Mammary epithelial cell (primary cell): ENCODE results near the gene GAB2.
"Not testable (repeated sequence)": the region's sequence is repeated elsewhere in the genome, so short reads cannot be mapped to it uniquely, and the experiment has no call there.

Experiments
- EZH2 ChIP-seq: IDR thresholded peaks from 2 replicates; pipeline ENCODE4 v1.6.1; 2012; ENCODE audit warnings: low read length, inconsistent platforms, borderline replicate concordance
- TF ChIP-seq, protein P1 (sequence below), 2 donors: IDR thresholded peaks in 1 of 2; conservative IDR thresholded peaks in 1 of 2; 2 replicates each; pipeline ENCODE4 v1.5.1; 2011 to 2012; ENCODE audit warnings: inconsistent platforms in 2 of 2, low read length in 2 of 2, mild to moderate bottlenecking in 2 of 2, control low read depth in 1 of 2, low read depth in 1 of 2; ENCODE audit not compliant: insufficient read depth in 1 of 2; ENCODE audit errors: extremely low read depth in 1 of 2

DNA sequence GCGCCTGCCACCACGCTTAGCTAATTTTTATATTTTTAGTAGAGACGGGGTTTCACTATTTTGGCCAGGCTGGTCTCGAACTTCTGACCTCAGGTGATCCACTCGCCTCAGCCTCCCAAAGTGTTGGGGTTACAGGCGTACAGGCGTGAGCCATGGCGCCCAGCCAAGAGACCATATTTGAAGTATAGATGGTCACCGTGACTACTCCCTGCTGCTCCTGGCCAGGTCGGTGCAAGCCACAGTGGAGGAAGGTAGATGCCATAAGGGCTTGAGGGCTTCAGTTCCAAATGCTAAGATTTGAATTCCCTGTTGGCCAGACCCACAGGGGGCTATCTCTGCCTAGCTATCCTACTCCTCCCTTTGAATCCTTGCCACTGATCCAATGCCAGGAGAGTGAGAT is 194.9 kb downstream of the GAB2 start:
- TF ChIP-seq, protein P1, sequence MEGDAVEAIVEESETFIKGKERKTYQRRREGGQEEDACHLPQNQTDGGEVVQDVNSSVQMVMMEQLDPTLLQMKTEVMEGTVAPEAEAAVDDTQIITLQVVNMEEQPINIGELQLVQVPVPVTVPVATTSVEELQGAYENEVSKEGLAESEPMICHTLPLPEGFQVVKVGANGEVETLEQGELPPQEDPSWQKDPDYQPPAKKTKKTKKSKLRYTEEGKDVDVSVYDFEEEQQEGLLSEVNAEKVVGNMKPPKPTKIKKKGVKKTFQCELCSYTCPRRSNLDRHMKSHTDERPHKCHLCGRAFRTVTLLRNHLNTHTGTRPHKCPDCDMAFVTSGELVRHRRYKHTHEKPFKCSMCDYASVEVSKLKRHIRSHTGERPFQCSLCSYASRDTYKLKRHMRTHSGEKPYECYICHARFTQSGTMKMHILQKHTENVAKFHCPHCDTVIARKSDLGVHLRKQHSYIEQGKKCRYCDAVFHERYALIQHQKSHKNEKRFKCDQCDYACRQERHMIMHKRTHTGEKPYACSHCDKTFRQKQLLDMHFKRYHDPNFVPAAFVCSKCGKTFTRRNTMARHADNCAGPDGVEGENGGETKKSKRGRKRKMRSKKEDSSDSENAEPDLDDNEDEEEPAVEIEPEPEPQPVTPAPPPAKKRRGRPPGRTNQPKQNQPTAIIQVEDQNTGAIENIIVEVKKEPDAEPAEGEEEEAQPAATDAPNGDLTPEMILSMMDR (conservative IDR thresholded peaks at IDR 0.05 in 1 of 2, IDR thresholded peaks at IDR 0.05 in 1 of 2; ENCODE audit: extremely low read depth in 1 of 2, insufficient read depth in 1 of 2, low read depth in 1 of 2, low read length in 2 of 2) = not testable (repeated sequence)
- TF ChIP-seq EZH2 = not testable (repeated sequence)
